GM23338 (cell line): ENCODE data around the gene SH3BGRL. TPM values are rescaled to one million over a fixed set of nuclear protein-coding genes. Genes with fewer than 3 reads are reported as not detected.

Source experiments
- ATAC-seq: fragments of 200-7000 bp; cut with Tn5 transposase; 3 replicates; pipeline ENCODE4 v1.9.1; 2020
- DNase-seq: peaks from one replicate; pipeline ENCODE4 v3.0.0-alpha.2; 2015; ENCODE audit warnings: low spot score
- H2AFZ ChIP-seq: fragments of 200-600 bp; sonication (generic); 2 replicates; pipeline ENCODE4 v1.8.0; 2016; ENCODE audit warnings: antibody characterized with exemption, mild to moderate bottlenecking, moderate library complexity
- H3F3A ChIP-seq: fragments of 200-600 bp; sonication (generic); replicated peaks from 2 replicates; pipeline ENCODE4 v1.8.0; 2017; ENCODE audit warnings: antibody characterized with exemption, mixed run types, low read depth
- H3K27ac ChIP-seq: fragments of 200-600 bp; sonication (generic); 2 replicates; pipeline ENCODE4 v1.6.1; 2016; ENCODE audit warnings: low read depth
- H3K27me3 ChIP-seq: fragments of 200-600 bp; sonication (generic); 2 replicates; pipeline ENCODE4 v1.8.0; 2016; ENCODE audit warnings: mild to moderate bottlenecking, mixed run types, moderate library complexity; ENCODE audit not compliant: insufficient read depth
- H3K36me3 ChIP-seq: fragments of 200-600 bp; sonication (generic); 2 replicates; pipeline ENCODE4 v1.8.0; 2016; ENCODE audit warnings: mild to moderate bottlenecking; ENCODE audit not compliant: insufficient read depth
- H3K4me1 ChIP-seq: fragments of 200-600 bp; sonication (generic); 2 replicates; pipeline ENCODE4 v1.8.0; 2016; ENCODE audit warnings: mild to moderate bottlenecking, moderate library complexity; ENCODE audit not compliant: insufficient read depth
- H3K4me2 ChIP-seq: fragments of 200-600 bp; sonication (generic); 2 replicates; pipeline ENCODE4 v1.7.1; 2017; ENCODE audit warnings: mixed run types
- H3K4me3 ChIP-seq: fragments of 200-600 bp; sonication (generic); 2 replicates; pipeline ENCODE4 v1.6.1; 2016; ENCODE audit warnings: mixed run types
- H3K79me2 ChIP-seq: fragments of 200-600 bp; sonication (generic); replicated peaks from 2 replicates; pipeline ENCODE4 v1.8.0; 2017; ENCODE audit warnings: mild to moderate bottlenecking; ENCODE audit not compliant: insufficient read depth
- H3K9me2 ChIP-seq: fragments of 200-600 bp; sonication (generic); 2 replicates; pipeline ENCODE4 v1.8.0; 2017; ENCODE audit not compliant: insufficient read depth
- H4K20me1 ChIP-seq: fragments of 200-600 bp; sonication (generic); replicated peaks from 2 replicates; pipeline ENCODE4 v1.8.0; 2017; ENCODE audit warnings: mild to moderate bottlenecking; ENCODE audit not compliant: insufficient read depth
- H3K27ac Mint-ChIP-seq: 2 replicates; pipeline ENCODE4 v1.8.0; 2020; ENCODE audit warnings: inconsistent platforms, mild to moderate bottlenecking, moderate library complexity, mixed read lengths
- H3K27me3 Mint-ChIP-seq: 3 replicates; pipeline ENCODE4 v1.8.0; 2022; ENCODE audit warnings: low read depth, mild to moderate bottlenecking, moderate library complexity, mixed read lengths, inconsistent platforms; ENCODE audit not compliant: insufficient read depth, poor library complexity
- H3K36me3 Mint-ChIP-seq: 3 replicates; pipeline ENCODE4 v1.8.0; 2021; ENCODE audit warnings: low read depth, mild to moderate bottlenecking, inconsistent platforms, moderate library complexity, mixed read lengths
- H3K4me1 Mint-ChIP-seq: 3 replicates; pipeline ENCODE4 v1.8.0; 2020; ENCODE audit warnings: mild to moderate bottlenecking, inconsistent platforms, mixed read lengths
- H3K4me3 Mint-ChIP-seq: 3 replicates; pipeline ENCODE4 v1.8.0; 2021; ENCODE audit warnings: moderate library complexity, mild to moderate bottlenecking, inconsistent platforms, mixed read lengths
- H3K9me3 Mint-ChIP-seq: 3 replicates; pipeline ENCODE4 v1.8.0; 2020; ENCODE audit warnings: moderate library complexity, mild to moderate bottlenecking, inconsistent platforms, mixed read lengths
- CREB1 ChIP-seq: fragments of 250-450 bp; sonication (Bioruptor Pico); IDR thresholded peaks from 2 replicates; pipeline ENCODE4 v1.5.0; 2020; ENCODE audit warnings: low read depth, mild to moderate bottlenecking, moderate library complexity
- EZH2 ChIP-seq: fragments of 200-600 bp; sonication (generic); IDR thresholded peaks from one replicate; pipeline ENCODE4 v1.8.0; 2017; ENCODE audit warnings: antibody characterized with exemption, mild to moderate bottlenecking, low read depth; ENCODE audit not compliant: unreplicated experiment
- EZH2phosphoT487 ChIP-seq: fragments of 200-600 bp; sonication (generic); IDR thresholded peaks from one replicate; pipeline ENCODE4 v1.8.1; 2018; ENCODE audit warnings: antibody characterized with exemption; ENCODE audit not compliant: unreplicated experiment
- JUNB ChIP-seq: IDR thresholded peaks from one replicate; pipeline ENCODE4 v1.6.1; 2016; ENCODE audit warnings: antibody characterized with exemption; ENCODE audit not compliant: unreplicated experiment
- NANOG ChIP-seq: IDR thresholded peaks from 2 replicates; pipeline ENCODE4 v1.6.1; 2016; ENCODE audit warnings: antibody characterized with exemption, borderline replicate concordance
- POLR2AphosphoS5 ChIP-seq: IDR thresholded peaks from 2 replicates; pipeline ENCODE4 v1.6.1; 2016; ENCODE audit warnings: antibody characterized with exemption, low read depth
- STAT1 ChIP-seq: IDR thresholded peaks from one replicate; pipeline ENCODE4 v1.6.1; 2016; ENCODE audit warnings: antibody characterized with exemption; ENCODE audit not compliant: unreplicated experiment
- ZNF114 ChIP-seq: fragments of 250-450 bp; sonication (Bioruptor Pico); IDR thresholded peaks from 2 replicates; pipeline ENCODE4 v1.5.0; 2020; ENCODE audit warnings: mild to moderate bottlenecking, moderate library complexity
- ZNF331 ChIP-seq: fragments of 250-450 bp; sonication (Bioruptor Pico); IDR thresholded peaks from 2 replicates; pipeline ENCODE4 v1.5.0; 2020; ENCODE audit warnings: low read depth, mild to moderate bottlenecking, moderate library complexity
- polyA plus RNA-seq: library from polyadenylated mRNA; unstranded; fragments of >200 nt; fragmentation: Nextera tagmentation; extraction: Ambion mirVana; gene quantifications from 2 replicates; pipeline ENCODE4 v1.2.1, GENCODE V29; 2016
- total RNA-seq: library from RNA; depleted of rRNA; stranded (reverse); fragments of >200 nt; shearing (Covaris generic); gene quantifications from 2 replicates; pipeline ENCODE4 v1.2.3, GENCODE V29; 2014
- TF ChIP-seq, protein P1 (sequence below): IDR thresholded peaks from one replicate; pipeline ENCODE4 v1.6.1; 2018; ENCODE audit warnings: antibody characterized with exemption; ENCODE audit not compliant: unreplicated experiment
- TF ChIP-seq, protein P2 (sequence below), 2 experiments: fragments of 200-600 bp in 1 of 2; sonication (generic) in 1 of 2; conservative IDR thresholded peaks; 2 replicates each; pipeline versions ENCODE4 v1.5.1 to v1.6.1; 2016 to 2017; ENCODE audit warnings: antibody characterized with exemption in 2 of 2, low read depth in 2 of 2, mild to moderate bottlenecking in 2 of 2, moderate library complexity in 1 of 2
- TF ChIP-seq, protein P3 (sequence below): fragments of 250-450 bp; sonication (Bioruptor Pico); IDR thresholded peaks from 2 replicates; pipeline ENCODE4 v1.5.0; 2020; ENCODE audit warnings: mild to moderate bottlenecking, moderate library complexity
- TF ChIP-seq, protein P4 (sequence below): IDR thresholded peaks from 2 replicates; pipeline ENCODE4 v1.6.1; 2016; ENCODE audit warnings: antibody characterized with exemption

The SH3BGRL gene
- total and polyA plus RNA-seq, 2 experiments from 2014 or later = 60.8 to 61.1 TPM

DNA sequence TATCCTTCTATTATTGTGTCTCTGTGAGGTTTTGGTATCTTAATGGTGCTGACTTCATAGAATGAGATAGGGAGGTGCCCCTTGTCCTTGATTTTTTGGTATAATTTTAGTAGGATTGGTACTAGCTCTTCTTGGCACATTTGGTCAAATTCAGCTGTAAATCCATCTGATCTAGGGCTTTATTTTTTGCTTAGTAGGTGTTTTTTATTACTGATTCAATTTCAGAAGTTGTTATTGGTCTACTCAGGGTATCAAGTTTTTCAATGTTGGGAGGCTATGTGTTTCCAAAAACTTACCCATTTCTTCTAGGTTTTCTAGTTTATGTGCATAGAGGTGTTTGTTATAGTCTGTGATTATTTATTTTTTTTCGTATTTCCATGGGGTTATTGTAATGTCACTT lies 103.3 kb downstream of the SH3BGRL start:
- Histone ChIP-seq H2AFZ (no peak overlapping the region), H3K27ac (no peak overlapping the region), H3K4me1 (no peaks in the 10 kb centered on the region; the same call in 1 of the 2 replicates), H3K27me3 (no peaks in the 10 kb centered on the region), H3F3A (no peaks in the 10 kb centered on the region), H4K20me1 (no peaks in the 10 kb centered on the region), H3K79me2 (no peaks in the 10 kb centered on the region), H3K9me2 (no peaks in the 10 kb centered on the region), H3K4me2 (no peak overlapping the region), H3K4me3 (no peak overlapping the region), H3K36me3 (no peaks in the 10 kb centered on the region)
- peaks cover 5% of the 10 kb centered on the region; the same call in 2 of the 3 replicates for H3K4me1 Mint-ChIP-seq
- no peaks in the 10 kb centered on the region for H3K36me3 Mint-ChIP-seq
- no peak overlapping the region for H3K4me3 Mint-ChIP-seq
- no peak for ATAC-seq
- H3K27ac Mint-ChIP-seq = no peak overlapping the region
- H3K9me3 Mint-ChIP-seq = no peaks in the 10 kb centered on the region
- DNase-seq = no peak
- no peaks in the 10 kb centered on the region for H3K27me3 Mint-ChIP-seq
- no peak for TF ChIP-seq CREB1 (CRISPR knock-in tag)
- TF ChIP-seq JUNB = no peak
- TF ChIP-seq, protein P1, sequence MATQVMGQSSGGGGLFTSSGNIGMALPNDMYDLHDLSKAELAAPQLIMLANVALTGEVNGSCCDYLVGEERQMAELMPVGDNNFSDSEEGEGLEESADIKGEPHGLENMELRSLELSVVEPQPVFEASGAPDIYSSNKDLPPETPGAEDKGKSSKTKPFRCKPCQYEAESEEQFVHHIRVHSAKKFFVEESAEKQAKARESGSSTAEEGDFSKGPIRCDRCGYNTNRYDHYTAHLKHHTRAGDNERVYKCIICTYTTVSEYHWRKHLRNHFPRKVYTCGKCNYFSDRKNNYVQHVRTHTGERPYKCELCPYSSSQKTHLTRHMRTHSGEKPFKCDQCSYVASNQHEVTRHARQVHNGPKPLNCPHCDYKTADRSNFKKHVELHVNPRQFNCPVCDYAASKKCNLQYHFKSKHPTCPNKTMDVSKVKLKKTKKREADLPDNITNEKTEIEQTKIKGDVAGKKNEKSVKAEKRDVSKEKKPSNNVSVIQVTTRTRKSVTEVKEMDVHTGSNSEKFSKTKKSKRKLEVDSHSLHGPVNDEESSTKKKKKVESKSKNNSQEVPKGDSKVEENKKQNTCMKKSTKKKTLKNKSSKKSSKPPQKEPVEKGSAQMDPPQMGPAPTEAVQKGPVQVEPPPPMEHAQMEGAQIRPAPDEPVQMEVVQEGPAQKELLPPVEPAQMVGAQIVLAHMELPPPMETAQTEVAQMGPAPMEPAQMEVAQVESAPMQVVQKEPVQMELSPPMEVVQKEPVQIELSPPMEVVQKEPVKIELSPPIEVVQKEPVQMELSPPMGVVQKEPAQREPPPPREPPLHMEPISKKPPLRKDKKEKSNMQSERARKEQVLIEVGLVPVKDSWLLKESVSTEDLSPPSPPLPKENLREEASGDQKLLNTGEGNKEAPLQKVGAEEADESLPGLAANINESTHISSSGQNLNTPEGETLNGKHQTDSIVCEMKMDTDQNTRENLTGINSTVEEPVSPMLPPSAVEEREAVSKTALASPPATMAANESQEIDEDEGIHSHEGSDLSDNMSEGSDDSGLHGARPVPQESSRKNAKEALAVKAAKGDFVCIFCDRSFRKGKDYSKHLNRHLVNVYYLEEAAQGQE = no peak
- TF ChIP-seq, protein P2, sequence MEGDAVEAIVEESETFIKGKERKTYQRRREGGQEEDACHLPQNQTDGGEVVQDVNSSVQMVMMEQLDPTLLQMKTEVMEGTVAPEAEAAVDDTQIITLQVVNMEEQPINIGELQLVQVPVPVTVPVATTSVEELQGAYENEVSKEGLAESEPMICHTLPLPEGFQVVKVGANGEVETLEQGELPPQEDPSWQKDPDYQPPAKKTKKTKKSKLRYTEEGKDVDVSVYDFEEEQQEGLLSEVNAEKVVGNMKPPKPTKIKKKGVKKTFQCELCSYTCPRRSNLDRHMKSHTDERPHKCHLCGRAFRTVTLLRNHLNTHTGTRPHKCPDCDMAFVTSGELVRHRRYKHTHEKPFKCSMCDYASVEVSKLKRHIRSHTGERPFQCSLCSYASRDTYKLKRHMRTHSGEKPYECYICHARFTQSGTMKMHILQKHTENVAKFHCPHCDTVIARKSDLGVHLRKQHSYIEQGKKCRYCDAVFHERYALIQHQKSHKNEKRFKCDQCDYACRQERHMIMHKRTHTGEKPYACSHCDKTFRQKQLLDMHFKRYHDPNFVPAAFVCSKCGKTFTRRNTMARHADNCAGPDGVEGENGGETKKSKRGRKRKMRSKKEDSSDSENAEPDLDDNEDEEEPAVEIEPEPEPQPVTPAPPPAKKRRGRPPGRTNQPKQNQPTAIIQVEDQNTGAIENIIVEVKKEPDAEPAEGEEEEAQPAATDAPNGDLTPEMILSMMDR (conservative IDR thresholded peaks at IDR 0.05; ENCODE audit: low read depth in 2 of 2) = no peak
- no peak for TF ChIP-seq ZNF114 (CRISPR knock-in tag)
- TF ChIP-seq, protein P3, sequence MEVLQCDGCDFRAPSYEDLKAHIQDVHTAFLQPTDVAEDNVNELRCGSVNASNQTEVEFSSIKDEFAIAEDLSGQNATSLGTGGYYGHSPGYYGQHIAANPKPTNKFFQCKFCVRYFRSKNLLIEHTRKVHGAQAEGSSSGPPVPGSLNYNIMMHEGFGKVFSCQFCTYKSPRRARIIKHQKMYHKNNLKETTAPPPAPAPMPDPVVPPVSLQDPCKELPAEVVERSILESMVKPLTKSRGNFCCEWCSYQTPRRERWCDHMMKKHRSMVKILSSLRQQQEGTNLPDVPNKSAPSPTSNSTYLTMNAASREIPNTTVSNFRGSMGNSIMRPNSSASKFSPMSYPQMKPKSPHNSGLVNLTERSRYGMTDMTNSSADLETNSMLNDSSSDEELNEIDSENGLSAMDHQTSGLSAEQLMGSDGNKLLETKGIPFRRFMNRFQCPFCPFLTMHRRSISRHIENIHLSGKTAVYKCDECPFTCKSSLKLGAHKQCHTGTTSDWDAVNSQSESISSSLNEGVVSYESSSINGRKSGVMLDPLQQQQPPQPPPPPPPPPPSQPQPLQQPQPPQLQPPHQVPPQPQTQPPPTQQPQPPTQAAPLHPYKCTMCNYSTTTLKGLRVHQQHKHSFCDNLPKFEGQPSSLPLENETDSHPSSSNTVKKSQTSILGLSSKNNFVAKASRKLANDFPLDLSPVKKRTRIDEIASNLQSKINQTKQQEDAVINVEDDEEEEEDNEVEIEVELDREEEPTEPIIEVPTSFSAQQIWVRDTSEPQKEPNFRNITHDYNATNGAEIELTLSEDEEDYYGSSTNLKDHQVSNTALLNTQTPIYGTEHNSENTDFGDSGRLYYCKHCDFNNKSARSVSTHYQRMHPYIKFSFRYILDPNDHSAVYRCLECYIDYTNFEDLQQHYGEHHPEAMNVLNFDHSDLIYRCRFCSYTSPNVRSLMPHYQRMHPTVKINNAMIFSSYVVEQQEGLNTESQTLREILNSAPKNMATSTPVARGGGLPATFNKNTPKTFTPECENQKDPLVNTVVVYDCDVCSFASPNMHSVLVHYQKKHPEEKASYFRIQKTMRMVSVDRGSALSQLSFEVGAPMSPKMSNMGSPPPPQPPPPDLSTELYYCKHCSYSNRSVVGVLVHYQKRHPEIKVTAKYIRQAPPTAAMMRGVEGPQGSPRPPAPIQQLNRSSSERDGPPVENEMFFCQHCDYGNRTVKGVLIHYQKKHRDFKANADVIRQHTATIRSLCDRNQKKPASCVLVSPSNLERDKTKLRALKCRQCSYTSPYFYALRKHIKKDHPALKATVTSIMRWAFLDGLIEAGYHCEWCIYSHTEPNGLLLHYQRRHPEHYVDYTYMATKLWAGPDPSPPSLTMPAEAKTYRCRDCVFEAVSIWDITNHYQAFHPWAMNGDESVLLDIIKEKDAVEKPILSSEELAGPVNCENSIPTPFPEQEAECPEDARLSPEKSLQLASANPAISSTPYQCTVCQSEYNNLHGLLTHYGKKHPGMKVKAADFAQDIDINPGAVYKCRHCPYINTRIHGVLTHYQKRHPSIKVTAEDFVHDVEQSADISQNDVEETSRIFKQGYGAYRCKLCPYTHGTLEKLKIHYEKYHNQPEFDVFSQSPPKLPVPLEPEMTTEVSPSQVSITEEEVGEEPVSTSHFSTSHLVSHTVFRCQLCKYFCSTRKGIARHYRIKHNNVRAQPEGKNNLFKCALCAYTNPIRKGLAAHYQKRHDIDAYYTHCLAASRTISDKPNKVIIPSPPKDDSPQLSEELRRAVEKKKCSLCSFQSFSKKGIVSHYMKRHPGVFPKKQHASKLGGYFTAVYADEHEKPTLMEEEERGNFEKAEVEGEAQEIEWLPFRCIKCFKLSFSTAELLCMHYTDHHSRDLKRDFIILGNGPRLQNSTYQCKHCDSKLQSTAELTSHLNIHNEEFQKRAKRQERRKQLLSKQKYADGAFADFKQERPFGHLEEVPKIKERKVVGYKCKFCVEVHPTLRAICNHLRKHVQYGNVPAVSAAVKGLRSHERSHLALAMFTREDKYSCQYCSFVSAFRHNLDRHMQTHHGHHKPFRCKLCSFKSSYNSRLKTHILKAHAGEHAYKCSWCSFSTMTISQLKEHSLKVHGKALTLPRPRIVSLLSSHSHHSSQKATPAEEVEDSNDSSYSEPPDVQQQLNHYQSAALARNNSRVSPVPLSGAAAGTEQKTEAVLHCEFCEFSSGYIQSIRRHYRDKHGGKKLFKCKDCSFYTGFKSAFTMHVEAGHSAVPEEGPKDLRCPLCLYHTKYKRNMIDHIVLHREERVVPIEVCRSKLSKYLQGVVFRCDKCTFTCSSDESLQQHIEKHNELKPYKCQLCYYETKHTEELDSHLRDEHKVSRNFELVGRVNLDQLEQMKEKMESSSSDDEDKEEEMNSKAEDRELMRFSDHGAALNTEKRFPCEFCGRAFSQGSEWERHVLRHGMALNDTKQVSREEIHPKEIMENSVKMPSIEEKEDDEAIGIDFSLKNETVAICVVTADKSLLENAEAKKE (CRISPR knock-in tag) = no peak
- TF ChIP-seq EZH2phosphoT487 = no peak
- TF ChIP-seq POLR2AphosphoS5 = no peak
- no peak for TF ChIP-seq ZNF331 (CRISPR knock-in tag)
- TF ChIP-seq, protein P4, sequence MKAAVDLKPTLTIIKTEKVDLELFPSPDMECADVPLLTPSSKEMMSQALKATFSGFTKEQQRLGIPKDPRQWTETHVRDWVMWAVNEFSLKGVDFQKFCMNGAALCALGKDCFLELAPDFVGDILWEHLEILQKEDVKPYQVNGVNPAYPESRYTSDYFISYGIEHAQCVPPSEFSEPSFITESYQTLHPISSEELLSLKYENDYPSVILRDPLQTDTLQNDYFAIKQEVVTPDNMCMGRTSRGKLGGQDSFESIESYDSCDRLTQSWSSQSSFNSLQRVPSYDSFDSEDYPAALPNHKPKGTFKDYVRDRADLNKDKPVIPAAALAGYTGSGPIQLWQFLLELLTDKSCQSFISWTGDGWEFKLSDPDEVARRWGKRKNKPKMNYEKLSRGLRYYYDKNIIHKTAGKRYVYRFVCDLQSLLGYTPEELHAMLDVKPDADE = no peak
- no peak for TF ChIP-seq STAT1
- no peak for TF ChIP-seq NANOG
- TF ChIP-seq EZH2 = no peak
